ENCODE measurements around the gene ITGB3BP. TPM values are rescaled to one million over a fixed set of nuclear protein-coding genes. Genes with fewer than 3 reads are reported as not detected.
A peak's percentile ranks its signal among the peaks of the same experiment; 100 is the strongest.

The ITGB3BP gene
- total RNA-seq, 1 experiment from 2014 or later = 50.2 TPM

DNA sequence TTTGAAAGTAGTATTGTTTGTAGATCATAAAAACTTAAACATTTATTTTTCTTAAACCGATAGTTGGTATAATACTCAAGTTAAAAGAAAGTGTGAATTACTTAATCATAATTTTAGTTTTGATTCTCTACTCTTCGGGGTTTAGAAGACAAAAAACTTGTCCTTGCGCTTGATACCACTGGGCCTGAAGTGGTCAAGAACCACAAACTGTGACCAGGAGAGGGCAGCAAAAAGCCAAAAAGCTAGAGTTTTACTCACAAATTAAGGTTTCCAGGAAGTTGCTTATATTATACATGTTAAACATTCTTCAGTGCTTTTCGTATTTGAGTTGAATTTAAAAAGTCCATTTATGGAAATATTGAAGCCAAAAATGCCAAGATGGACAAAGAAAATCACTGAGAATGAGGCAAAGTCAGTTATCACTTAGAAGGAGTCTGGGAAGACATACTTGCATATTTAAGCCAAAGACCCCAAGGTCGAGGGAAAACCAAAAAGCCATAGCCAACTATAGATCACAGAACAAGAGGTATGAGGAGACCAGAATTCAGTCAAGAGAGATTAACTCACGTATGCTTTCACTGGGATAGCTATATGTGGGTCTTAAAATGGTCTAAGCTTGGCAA, 34.5 kb upstream of the ITGB3BP start:
- H3K27ac ChIP-seq (ENCODE audit: low read depth, low read length) = no peak overlapping the region
- H3K79me2 ChIP-seq (ENCODE audit: insufficient read depth, low read length) = no peaks in the 10 kb centered on the region
- H3K9ac ChIP-seq (ENCODE audit: low read length) = no peak overlapping the region
- ATAC-seq = no peak; the same call in none of the 2 replicates
- no peaks in the 10 kb centered on the region for H4K20me1 ChIP-seq (ENCODE audit: insufficient read depth)
- no peaks in the 10 kb centered on the region for H3K36me3 ChIP-seq (ENCODE audit: control insufficient read depth in 1 of 2, insufficient read depth in 2 of 2, low read length in 2 of 2)
- H2AFZ ChIP-seq (ENCODE audit: low read depth, low read length, poor library complexity, severe bottlenecking) = peak overlapping the region; percentile 29
- ChIA-PET POLR2A (no interaction called here), CTCF (interaction anchor here (0.6 to 3.4 kb wide), 14 partner anchors 11 to 690 kb away, joined by 3 to 27 read pairs (median 3); no protein-coding TSS in a partner anchor), RAD21 (ENCODE audit: low non-redundant PET in 1 of 2, low total read pairs in 2 of 2, uncharacterized antibody in 2 of 2, unreplicated experiment in 2 of 2) (no interaction called here)
- TF ChIP-seq EZH2phosphoT487 (IDR thresholded peaks at IDR 0.05; ENCODE audit: borderline replicate concordance) (no peak), ELF1 (IDR thresholded peaks at IDR 0.05; ENCODE audit: borderline replicate concordance, low read depth) (0 out of 2 replicates have a peak, but pooled peaks have one; percentile 19), RAD21 (IDR thresholded peaks at IDR 0.05; ENCODE audit: low read depth) (peak; percentile 57)
- TF ChIP-seq, protein P1, sequence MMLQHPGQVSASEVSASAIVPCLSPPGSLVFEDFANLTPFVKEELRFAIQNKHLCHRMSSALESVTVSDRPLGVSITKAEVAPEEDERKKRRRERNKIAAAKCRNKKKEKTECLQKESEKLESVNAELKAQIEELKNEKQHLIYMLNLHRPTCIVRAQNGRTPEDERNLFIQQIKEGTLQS (IDR thresholded peaks at IDR 0.05) = no peak
- TF ChIP-seq, protein P2, sequence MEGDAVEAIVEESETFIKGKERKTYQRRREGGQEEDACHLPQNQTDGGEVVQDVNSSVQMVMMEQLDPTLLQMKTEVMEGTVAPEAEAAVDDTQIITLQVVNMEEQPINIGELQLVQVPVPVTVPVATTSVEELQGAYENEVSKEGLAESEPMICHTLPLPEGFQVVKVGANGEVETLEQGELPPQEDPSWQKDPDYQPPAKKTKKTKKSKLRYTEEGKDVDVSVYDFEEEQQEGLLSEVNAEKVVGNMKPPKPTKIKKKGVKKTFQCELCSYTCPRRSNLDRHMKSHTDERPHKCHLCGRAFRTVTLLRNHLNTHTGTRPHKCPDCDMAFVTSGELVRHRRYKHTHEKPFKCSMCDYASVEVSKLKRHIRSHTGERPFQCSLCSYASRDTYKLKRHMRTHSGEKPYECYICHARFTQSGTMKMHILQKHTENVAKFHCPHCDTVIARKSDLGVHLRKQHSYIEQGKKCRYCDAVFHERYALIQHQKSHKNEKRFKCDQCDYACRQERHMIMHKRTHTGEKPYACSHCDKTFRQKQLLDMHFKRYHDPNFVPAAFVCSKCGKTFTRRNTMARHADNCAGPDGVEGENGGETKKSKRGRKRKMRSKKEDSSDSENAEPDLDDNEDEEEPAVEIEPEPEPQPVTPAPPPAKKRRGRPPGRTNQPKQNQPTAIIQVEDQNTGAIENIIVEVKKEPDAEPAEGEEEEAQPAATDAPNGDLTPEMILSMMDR (IDR thresholded peaks at IDR 0.05 in 2 of 3, conservative IDR thresholded peaks at IDR 0.05 in 1 of 3; ENCODE audit: borderline replicate concordance in 1 of 3, insufficient read depth in 1 of 3, low read depth in 2 of 3, low read length in 2 of 3) = peak; percentile 57 to 80 (median 74); a peak in 5 of 6 replicates
- peak; percentile 35 for DNase-seq (ENCODE audit: low read depth, low spot score)
- H3K9me3 ChIP-seq (ENCODE audit: control insufficient read depth in 1 of 2, insufficient read depth in 1 of 2, low read depth in 1 of 2, low read length in 2 of 2) = no peaks in the 10 kb centered on the region
- no peaks in the 10 kb centered on the region for H3K27me3 ChIP-seq (ENCODE audit: insufficient read depth, low read length)
- H3K9me2 ChIP-seq (ENCODE audit: insufficient read depth) = no peaks in the 10 kb centered on the region
- no TSS peak for BruUV-seq (replicated peaks)
- H3K4me1 ChIP-seq (ENCODE audit: control insufficient read depth in 1 of 2, insufficient read depth in 2 of 2, low read length in 2 of 2) = no peaks in the 10 kb centered on the region
- intact Hi-C loops (cut with micrococcal nuclease) = loop anchor here (1.0 to 5.0 kb wide), 2 partner anchors 580 to 689 kb away; no protein-coding TSS in a partner anchor
- H3K4me3 ChIP-seq (replicated peaks in 1 of 2; ENCODE audit: low read depth in 1 of 2, low read length in 2 of 2) = no peak overlapping the region
- H3K4me2 ChIP-seq (ENCODE audit: low read length) = no peak overlapping the region

DNA sequence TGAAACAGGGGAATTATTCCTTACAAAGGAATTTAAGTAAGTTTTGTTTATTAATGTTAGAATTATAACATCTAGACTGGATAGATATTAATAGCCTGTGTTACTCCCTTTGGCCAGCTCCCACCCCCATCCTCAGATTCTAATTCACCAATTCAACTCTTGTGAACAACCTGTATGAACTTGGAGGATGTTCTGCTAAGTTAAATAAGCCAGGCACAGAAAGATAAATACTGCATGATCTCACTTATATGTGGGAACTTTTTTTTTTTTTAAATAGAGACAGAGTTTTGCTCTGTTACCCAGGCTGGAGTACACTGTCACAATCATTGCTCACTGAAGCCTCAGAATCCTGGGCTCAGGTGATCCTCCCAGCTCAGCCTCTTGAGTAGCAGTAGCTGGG, 32.5 kb upstream of the ITGB3BP start:
- Histone ChIP-seq H3K9ac (ENCODE audit: low read length) (no peak overlapping the region), H2AFZ (ENCODE audit: low read depth, low read length, poor library complexity, severe bottlenecking) (no peak overlapping the region), H3K36me3 (ENCODE audit: control insufficient read depth in 1 of 2, insufficient read depth in 2 of 2, low read length in 2 of 2) (no peaks in the 10 kb centered on the region), H3K27ac (ENCODE audit: low read depth, low read length) (no peak overlapping the region), H3K9me2 (ENCODE audit: insufficient read depth) (no peaks in the 10 kb centered on the region), H3K27me3 (ENCODE audit: insufficient read depth, low read length) (no peaks in the 10 kb centered on the region), H4K20me1 (ENCODE audit: insufficient read depth) (no peaks in the 10 kb centered on the region), H3K4me2 (ENCODE audit: low read length) (no peak overlapping the region), H3K4me3 (replicated peaks in 1 of 2; ENCODE audit: low read depth in 1 of 2, low read length in 2 of 2) (no peak overlapping the region), H3K4me1 (ENCODE audit: control insufficient read depth in 1 of 2, insufficient read depth in 2 of 2, low read length in 2 of 2) (no peaks in the 10 kb centered on the region), H3K79me2 (ENCODE audit: insufficient read depth, low read length) (no peaks in the 10 kb centered on the region), H3K9me3 (ENCODE audit: control insufficient read depth in 1 of 2, insufficient read depth in 1 of 2, low read depth in 1 of 2, low read length in 2 of 2) (no peaks in the 10 kb centered on the region)
- no peak for DNase-seq (ENCODE audit: low read depth, low spot score)
- no peak for ATAC-seq
- ChIA-PET CTCF (interaction anchor here (1.0 kb wide), 2 partner anchors 689 to 691 kb away, joined by 3 to 5 read pairs; no protein-coding TSS in a partner anchor), RAD21 (ENCODE audit: low non-redundant PET in 1 of 2, low total read pairs in 2 of 2, uncharacterized antibody in 2 of 2, unreplicated experiment in 2 of 2) (no interaction called here), POLR2A (no interaction called here)
- TF ChIP-seq SP1 (IDR thresholded peaks at IDR 0.05; ENCODE audit: low read depth) (no peak), ZNF274 (IDR thresholded peaks at IDR 0.05; ENCODE audit: low read depth, low read length) (no peak), ZFX (IDR thresholded peaks at IDR 0.05) (no peak)
- BruUV-seq (replicated peaks) = no TSS peak
- intact Hi-C loops (cut with micrococcal nuclease) = loop anchor here (5.0 kb wide), 1 partner anchor 582 kb away; no protein-coding TSS in a partner anchor

Measured in HCT116 (cell line).